CD14-positive monocyte (primary cell): Measurements from ENCODE around the gene RIMS1. TPM values are rescaled to one million over a fixed set of nuclear protein-coding genes. Genes with fewer than 3 reads are reported as not detected.

Source experiments
- DNase-seq, 3 donors: peaks; one replicate each; pipeline ENCODE4 v3.0.0-alpha.2; 2011 to 2022
- H2AFZ ChIP-seq: 2 replicates; pipeline ENCODE4 v1.6.0; 2012; ENCODE audit warnings: mild to moderate bottlenecking, low read depth, low read length, inconsistent platforms; ENCODE audit not compliant: insufficient read depth, poor library complexity, severe bottlenecking
- H3K27ac ChIP-seq, 2 donors: 1 replicate in 1 of 2; 2 replicates in 1 of 2; pipeline ENCODE4 v1.5.1; 2012 to 2013; ENCODE audit warnings: low read length in 2 of 2, control low read depth in 1 of 2, inconsistent platforms in 1 of 2, low read depth in 1 of 2, mild to moderate bottlenecking in 1 of 2
- H3K27me3 ChIP-seq, 2 donors: one replicate each; pipeline versions ENCODE4 v1.6.0 to v1.6.1; 2011 to 2013; ENCODE audit warnings: low read length in 2 of 2; ENCODE audit not compliant: control insufficient read depth in 2 of 2, insufficient read depth in 2 of 2
- H3K36me3 ChIP-seq, 2 donors: replicated peaks in 1 of 2; 1 replicate in 1 of 2; 2 replicates in 1 of 2; pipeline versions ENCODE4 v1.5.1 to v1.6.1; 2012 to 2013; ENCODE audit warnings: low read length in 2 of 2, control low read depth in 1 of 2, inconsistent platforms in 1 of 2, mild to moderate bottlenecking in 1 of 2; ENCODE audit not compliant: insufficient read depth in 2 of 2, control insufficient read depth in 1 of 2
- H3K4me1 ChIP-seq, 2 donors: 1 replicate in 1 of 2; 2 replicates in 1 of 2; pipeline versions ENCODE4 v1.5.1 to v1.6.1; 2012 to 2013; ENCODE audit warnings: low read length in 2 of 2, control low read depth in 1 of 2, inconsistent platforms in 1 of 2, mild to moderate bottlenecking in 1 of 2, moderate library complexity in 1 of 2; ENCODE audit not compliant: insufficient read depth in 2 of 2, control insufficient read depth in 1 of 2
- H3K4me2 ChIP-seq: replicated peaks from 2 replicates; pipeline ENCODE3; 2012; ENCODE audit warnings: low read length, moderate library complexity, mild to moderate bottlenecking; ENCODE audit not compliant: poor library complexity, severe bottlenecking; ENCODE audit errors: extremely low read depth
- H3K4me3 ChIP-seq, 3 experiments: fragments of 200-600 bp in 1 of 3; sonication (generic) in 1 of 3; replicated peaks in 1 of 3; 1 replicate in 2 of 3; 2 replicates in 1 of 3; pipeline ENCODE4 v1.5.1; 2011 to 2013; ENCODE audit warnings: low read length in 3 of 3, mild to moderate bottlenecking in 3 of 3, control low read depth in 2 of 3, low read depth in 2 of 3, inconsistent platforms in 1 of 3, moderate library complexity in 1 of 3
- H3K79me2 ChIP-seq: 2 replicates; pipeline ENCODE4 v1.6.0; 2012; ENCODE audit warnings: mild to moderate bottlenecking, control low read depth, inconsistent platforms, low read length, moderate library complexity; ENCODE audit not compliant: insufficient read depth
- H3K9ac ChIP-seq: 2 replicates; pipeline ENCODE4 v1.6.0; 2017; ENCODE audit warnings: low read length, mild to moderate bottlenecking; ENCODE audit not compliant: insufficient read depth, poor library complexity, severe bottlenecking
- H3K9me3 ChIP-seq, 2 donors: replicated peaks in 1 of 2; 1 replicate in 1 of 2; 2 replicates in 1 of 2; pipeline versions ENCODE4 v1.5.1 to v1.6.1; 2012 to 2013; ENCODE audit warnings: low read length in 2 of 2, control low read depth in 1 of 2; ENCODE audit not compliant: control insufficient read depth in 1 of 2, insufficient read depth in 1 of 2
- H4K20me1 ChIP-seq: 2 replicates; pipeline ENCODE4 v1.6.0; 2012; ENCODE audit warnings: mild to moderate bottlenecking, low read length, control low read depth, moderate library complexity; ENCODE audit not compliant: insufficient read depth
- H3K27ac Mint-ChIP-seq, 7 donors: one replicate each; pipeline ENCODE4 v1.8.0; 2020; ENCODE audit warnings: mild to moderate bottlenecking in 7 of 7, mixed read lengths in 7 of 7, moderate library complexity in 6 of 7, inconsistent platforms in 2 of 7
- H3K27me3 Mint-ChIP-seq, 3 donors: one replicate each; pipeline ENCODE4 v1.8.0; 2021 to 2022; ENCODE audit warnings: low read depth in 3 of 3, mild to moderate bottlenecking in 3 of 3, mixed read lengths in 3 of 3, moderate library complexity in 3 of 3, inconsistent platforms in 1 of 3
- H3K36me3 Mint-ChIP-seq, 2 donors: one replicate each; pipeline ENCODE4 v1.8.0; 2020; ENCODE audit warnings: mixed read lengths in 2 of 2, inconsistent platforms in 1 of 2, mild to moderate bottlenecking in 1 of 2
- H3K4me1 Mint-ChIP-seq: one replicate; pipeline ENCODE4 v1.8.0; 2020; ENCODE audit warnings: mild to moderate bottlenecking, mixed read lengths
- H3K4me3 Mint-ChIP-seq, 2 donors: one replicate each; pipeline ENCODE4 v1.8.0; 2020; ENCODE audit warnings: mild to moderate bottlenecking in 2 of 2, mixed read lengths in 2 of 2, moderate library complexity in 1 of 2
- H3K9me3 Mint-ChIP-seq, 7 donors: one replicate each; pipeline ENCODE4 v1.8.0; 2020 to 2022; ENCODE audit warnings: mixed read lengths in 7 of 7, mild to moderate bottlenecking in 6 of 7, moderate library complexity in 6 of 7, inconsistent platforms in 2 of 7
- CTCF ChIP-seq: fragments of 200-600 bp; IDR thresholded peaks from one replicate; pipeline ENCODE4 v1.8.0; 2022; ENCODE audit warnings: antibody characterized with exemption, mild to moderate bottlenecking
- WGBS: methylation state at CpG from one replicate; pipeline ENCODE4 v1.1.5; 2013; ENCODE audit warnings: missing lambda C conversion rate; ENCODE audit not compliant: insufficient coverage; 5-methylcytosine and 5-hydroxymethylcytosine counted together
- intact Hi-C, 2 donors: fragments of 100-400 bp; cut with micrococcal nuclease; formaldehyde crosslinking; loops; one replicate each; pipeline versions ENCODE4 v1.15.0 to v1.15.1; 2023
- polyA plus RNA-seq, 3 donors: library from polyadenylated mRNA; depleted of rRNA in 1 of 3; unstranded in 2 of 3; stranded (reverse) in 1 of 3; fragments of 300-500 nt in 2 of 3; fragments of >200 nt in 1 of 3; fragmentation: Illumina TruSeq in 2 of 3; gene quantifications; 1 replicate in 2 of 3; 2 replicates in 1 of 3; pipeline ENCODE4 v1.2.3, GENCODE V29; 2012 to 2021

RIMS1 gene
- polyA plus RNA-seq, 3 donors, result not detected

- H3K4me1 Mint-ChIP-seq, result no peaks in the 10 kb centered on the region
- no peaks in the 10 kb centered on the region for H3K36me3 ChIP-seq
- H3K9me3 Mint-ChIP-seq, result no peaks in the 10 kb centered on the region
- no peak overlapping the region for H3K4me3 Mint-ChIP-seq
- WGBS, result no CpG with 5 or more reads among the region's 1 CpG
- no peaks in the 10 kb centered on the region for H3K79me2 ChIP-seq
- H3K27me3 ChIP-seq, result no peaks in the 10 kb centered on the region
- H2AFZ ChIP-seq, result no peak overlapping the region
- DNase-seq, result no peak
- no peak overlapping the region for H3K4me2 ChIP-seq
- no peak overlapping the region for H3K27ac ChIP-seq
- H3K27ac Mint-ChIP-seq, result no peak overlapping the region
- no peak for TF ChIP-seq CTCF
- H3K9me3 ChIP-seq, result no peaks in the 10 kb centered on the region
- no peaks in the 10 kb centered on the region for H3K36me3 Mint-ChIP-seq
- no peak overlapping the region for H3K4me3 ChIP-seq
- no peak overlapping the region for H3K9ac ChIP-seq
- intact Hi-C loops, result no loop called here
- peaks cover 0 to 4% (median 0%) of the 10 kb centered on the region in 3 donors for H3K27me3 Mint-ChIP-seq
- H3K4me1 ChIP-seq, result no peaks in the 10 kb centered on the region
- no peaks in the 10 kb centered on the region for H4K20me1 ChIP-seq
These were observed 191.7 kb downstream of the RIMS1 start for GRCh38 chr6:72078096-72078495.

- Histone ChIP-seq H2AFZ (no peak overlapping the region), H3K4me2 (no peak overlapping the region), H3K9ac (no peak overlapping the region), H3K27ac (no peak overlapping the region), H3K9me3 (no peaks in the 10 kb centered on the region), H3K4me1 (no peaks in the 10 kb centered on the region), H3K27me3 (no peaks in the 10 kb centered on the region), H3K4me3 (no peak overlapping the region), H3K79me2 (no peaks in the 10 kb centered on the region), H3K36me3 (no peaks in the 10 kb centered on the region), H4K20me1 (no peaks in the 10 kb centered on the region)
- intact Hi-C loops, result loop anchor here in 1 of 2 donors (10.0 kb wide), 1 partner anchor 696 kb away; no protein-coding TSS in a partner anchor
- 95% methylated on average over 2 of the region's 2 CpGs for WGBS
- Mint-ChIP-seq H3K4me1 (no peaks in the 10 kb centered on the region), H3K9me3 (no peaks in the 10 kb centered on the region), H3K27ac (no peak overlapping the region), H3K36me3 (no peaks in the 10 kb centered on the region), H3K27me3 (peaks cover 0 to 4% (median 3%) of the 10 kb centered on the region in 3 donors), H3K4me3 (no peak overlapping the region)
- TF ChIP-seq CTCF, result no peak
- DNase-seq, result no peak
These were observed 194.1 kb downstream of the RIMS1 start for GRCh38 chr6:72080260-72080941.
